GM12872 (cell line): Measurements from ENCODE around the gene SUN2.

ENCODE experiments used
- TF ChIP-seq, protein P1 (sequence below): IDR thresholded peaks from 3 replicates; pipeline ENCODE4 v1.5.1; 2011; ENCODE audit warnings: low read depth, mild to moderate bottlenecking, low read length, moderate library complexity; ENCODE audit not compliant: insufficient read depth

Gene SUN2

DNA sequence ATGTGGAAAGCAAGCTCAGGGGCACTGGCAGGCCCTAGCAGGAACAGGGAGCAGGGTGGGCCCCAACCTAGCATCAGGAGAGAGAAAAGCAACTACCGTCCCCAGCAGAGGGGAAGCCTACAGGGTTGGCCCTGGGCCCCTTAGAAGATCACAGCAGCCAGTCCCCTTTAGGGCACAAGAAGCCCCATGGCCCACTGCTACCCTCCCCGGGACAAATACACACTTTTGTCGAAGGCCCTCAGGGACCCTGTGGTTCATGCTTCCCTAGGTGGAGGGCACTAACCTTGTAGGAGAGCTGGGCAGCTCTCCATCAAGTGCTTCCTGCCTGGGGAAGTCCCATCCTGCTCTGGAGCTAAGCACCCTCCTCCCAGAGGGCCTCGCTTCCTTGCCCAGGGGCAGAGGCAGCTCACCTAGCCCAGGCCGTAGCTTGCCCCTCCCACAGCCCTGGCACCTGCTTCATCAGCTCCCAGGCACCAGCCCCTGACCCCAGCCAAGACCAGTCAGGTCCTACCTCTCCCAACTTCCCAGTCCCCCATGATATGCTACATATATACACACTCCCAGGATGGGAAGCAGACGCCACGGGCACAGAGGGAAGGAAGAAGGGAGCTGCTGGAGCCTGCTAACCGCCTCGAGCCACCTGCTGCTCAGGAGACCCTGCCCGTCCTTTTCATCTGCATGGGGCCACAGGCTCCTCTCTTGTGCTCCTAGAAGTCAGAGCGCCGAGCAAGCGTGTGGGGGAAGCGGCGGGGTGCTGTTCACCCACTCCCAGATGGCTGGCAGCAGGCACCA is 20.1 kb downstream of the SUN2 start:
- TF ChIP-seq, protein P1, sequence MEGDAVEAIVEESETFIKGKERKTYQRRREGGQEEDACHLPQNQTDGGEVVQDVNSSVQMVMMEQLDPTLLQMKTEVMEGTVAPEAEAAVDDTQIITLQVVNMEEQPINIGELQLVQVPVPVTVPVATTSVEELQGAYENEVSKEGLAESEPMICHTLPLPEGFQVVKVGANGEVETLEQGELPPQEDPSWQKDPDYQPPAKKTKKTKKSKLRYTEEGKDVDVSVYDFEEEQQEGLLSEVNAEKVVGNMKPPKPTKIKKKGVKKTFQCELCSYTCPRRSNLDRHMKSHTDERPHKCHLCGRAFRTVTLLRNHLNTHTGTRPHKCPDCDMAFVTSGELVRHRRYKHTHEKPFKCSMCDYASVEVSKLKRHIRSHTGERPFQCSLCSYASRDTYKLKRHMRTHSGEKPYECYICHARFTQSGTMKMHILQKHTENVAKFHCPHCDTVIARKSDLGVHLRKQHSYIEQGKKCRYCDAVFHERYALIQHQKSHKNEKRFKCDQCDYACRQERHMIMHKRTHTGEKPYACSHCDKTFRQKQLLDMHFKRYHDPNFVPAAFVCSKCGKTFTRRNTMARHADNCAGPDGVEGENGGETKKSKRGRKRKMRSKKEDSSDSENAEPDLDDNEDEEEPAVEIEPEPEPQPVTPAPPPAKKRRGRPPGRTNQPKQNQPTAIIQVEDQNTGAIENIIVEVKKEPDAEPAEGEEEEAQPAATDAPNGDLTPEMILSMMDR = no peak

DNA sequence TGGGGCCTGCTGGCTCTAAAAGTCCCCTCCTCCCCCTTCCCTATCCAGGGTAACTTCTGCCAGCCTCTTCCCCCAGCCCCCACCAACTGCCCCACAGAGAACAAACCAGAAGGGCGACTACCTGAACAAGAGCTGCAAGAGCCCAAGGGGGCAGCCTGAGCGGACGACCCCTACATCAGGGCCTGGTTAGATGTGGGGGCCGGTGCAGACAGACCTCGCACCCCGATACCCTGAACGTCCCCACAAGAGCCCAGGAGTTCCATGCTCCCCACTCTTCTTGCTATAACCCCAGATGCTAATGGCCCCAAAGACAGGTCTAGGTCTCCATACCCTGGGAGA is 20.7 kb downstream of the SUN2 start:
- TF ChIP-seq, protein P1 = no peak

DNA sequence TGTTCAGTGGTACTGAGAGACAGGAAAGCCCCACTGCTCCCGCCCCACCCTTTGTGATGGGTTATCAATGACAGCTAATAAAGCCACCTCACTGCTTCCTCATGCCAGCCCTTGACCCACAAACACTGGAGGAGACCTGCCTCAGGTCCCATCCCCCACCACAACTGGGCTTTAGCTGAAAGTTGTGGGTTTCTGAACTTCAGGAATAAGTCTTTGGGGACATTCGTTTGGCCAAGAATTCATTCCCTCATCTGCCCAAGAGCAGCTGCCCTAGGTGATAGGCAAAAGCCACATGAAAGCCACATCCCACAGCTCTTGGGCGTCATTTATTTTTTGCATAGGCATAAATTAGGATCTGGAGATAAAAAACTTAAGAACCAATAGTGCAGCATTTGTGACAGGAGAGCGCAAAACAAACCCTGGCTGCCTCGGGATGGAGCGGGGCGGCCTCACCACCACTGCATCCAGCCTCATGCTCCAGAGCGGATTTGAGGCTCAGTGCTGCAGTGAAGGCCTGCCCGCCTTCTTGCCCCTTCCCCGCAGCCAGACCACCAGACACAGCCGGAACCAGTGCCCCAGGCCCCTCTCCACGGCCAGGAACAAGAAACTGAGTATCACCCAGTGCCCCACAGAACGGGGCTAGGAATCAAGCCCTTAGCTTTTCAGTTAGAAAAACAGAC is 21.2 kb downstream of the SUN2 start:
- TF ChIP-seq, protein P1 = no peak; the same call in 2 of the 3 replicates

DNA sequence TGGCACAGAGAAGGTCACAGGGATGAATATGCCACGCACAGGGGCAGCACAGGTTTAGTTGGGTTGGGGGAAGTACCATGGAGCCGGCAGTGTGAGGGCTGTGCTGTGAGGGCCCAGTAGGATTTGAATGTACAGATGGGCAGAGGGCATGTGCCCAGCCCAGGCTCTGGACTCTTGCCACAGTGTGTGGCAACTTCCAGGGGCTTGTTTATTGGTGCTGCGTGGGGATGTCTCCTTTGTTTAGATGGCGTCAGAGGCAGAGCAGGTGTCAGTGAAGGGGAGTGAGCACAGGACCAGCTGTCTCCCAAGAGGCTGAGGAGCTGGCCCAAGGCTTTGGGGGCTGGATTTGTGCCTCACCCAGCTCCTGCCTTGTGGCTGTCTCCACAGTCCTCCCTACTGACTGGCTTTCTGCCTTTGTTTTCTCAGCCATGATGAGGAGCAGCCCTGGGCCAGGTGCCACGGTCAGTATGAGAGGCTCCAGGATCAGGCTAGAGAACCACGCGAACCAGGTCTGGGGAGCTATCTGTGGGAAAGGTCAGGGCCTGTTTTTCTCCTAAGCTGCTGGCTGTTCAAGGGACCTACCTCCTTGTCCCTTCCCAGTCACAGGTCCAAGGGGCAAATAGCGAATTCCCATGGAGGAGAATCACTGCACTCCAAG is 21.9 kb downstream of the SUN2 start:
- TF ChIP-seq, protein P1 = no peak

DNA sequence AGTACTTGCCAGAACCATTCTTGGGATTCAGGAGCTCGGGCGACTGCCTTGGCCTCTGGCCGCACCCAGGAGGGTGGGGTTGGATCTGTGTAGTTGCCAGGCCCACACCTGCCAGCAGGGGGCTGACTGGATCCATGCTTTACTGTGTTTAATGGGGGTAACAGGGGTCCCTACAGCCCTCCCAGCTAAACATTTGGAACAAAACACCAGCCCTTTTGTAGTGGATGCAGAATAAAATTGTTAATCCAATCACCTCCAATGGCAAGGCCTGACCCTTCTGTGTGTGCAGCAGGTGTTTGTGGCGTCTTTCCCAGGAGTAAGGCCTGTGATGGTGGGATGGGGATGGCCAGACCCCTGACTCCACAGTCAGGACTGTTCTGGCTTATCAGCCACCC is 22.5 kb downstream of the SUN2 start:
- TF ChIP-seq, protein P1 = peak; percentile 86

DNA sequence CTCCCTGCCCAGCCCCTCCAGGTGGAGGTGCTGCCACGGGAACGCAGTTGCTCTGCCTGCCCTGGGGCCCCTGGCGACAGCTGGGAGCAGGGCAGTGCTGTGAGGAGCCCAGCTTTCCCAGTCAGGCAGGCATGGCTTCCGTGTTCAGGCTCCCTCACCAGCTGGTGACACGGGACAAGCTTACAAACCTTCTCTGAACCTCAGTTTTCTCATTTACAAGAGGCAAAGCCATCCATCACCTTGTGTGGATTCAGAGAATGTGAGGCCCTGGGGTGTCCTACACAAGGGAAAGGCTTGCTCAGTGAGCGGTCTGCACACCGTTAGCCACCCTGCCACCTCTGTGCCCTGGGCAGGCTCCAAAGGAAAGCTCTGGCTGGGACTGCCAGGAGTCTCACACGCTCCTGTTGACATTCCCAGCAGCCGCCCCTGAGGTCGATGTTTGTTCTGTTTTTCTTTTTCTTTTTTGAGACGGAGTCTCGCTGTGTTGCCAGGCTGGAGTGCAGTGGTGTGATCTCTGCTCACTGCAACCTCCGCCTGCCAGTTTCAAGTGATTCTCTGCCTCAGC is 23.5 kb downstream of the SUN2 start:
- TF ChIP-seq, protein P1 = no peak

DNA sequence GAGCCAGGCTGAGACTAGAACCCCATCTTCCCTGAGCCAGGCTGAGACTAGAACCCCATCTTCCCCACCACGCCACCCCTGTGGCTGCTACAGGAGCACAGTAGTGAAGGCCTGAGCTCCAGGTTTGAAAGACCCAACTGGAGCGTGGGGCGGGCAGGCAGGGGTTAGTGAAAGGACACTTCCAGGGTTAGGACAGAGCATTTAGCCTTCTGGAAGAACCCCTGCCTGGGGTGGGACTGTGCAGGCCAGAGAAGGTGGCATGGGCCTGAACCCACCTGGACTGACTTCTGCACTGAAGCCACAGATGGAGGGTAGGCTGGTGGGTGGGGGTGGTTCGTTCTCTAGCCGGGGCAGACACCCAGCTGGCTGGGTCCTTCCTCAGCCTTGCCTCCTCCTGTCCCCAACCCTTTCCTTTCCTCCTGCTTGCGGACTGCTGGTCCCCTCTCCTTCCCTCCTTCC is 24.1 kb downstream of the SUN2 start:
- TF ChIP-seq, protein P1 = no peak
